CD4-positive, alpha-beta T cell treated with Interleukin-21 for 1 hour (primary cell): Measurements from ENCODE around the gene YRDC.

ENCODE experiments used
- DNase-seq: peaks from one replicate; pipeline ENCODE4 v3.0.0-alpha.2; 2020

YRDC gene

GRCh38 chr1:37807555-37808368 lies at the start of gene YRDC, which contains the start of gene C1orf122:
TSS of gene YRDC (minus strand) at chr1:37808208. CDS start at chr1:37808180, 28 bp downstream.
TSS of gene C1orf122 (plus strand) at chr1:37807790. CDS start at chr1:37808405, 615 bp downstream.
- peak; percentile 93 for DNase-seq

- no peak for DNase-seq
Measured at GRCh38 chr1:37854406-37854805, 46.4 kb upstream of the YRDC start.

GRCh38 chr1:37853157-37853556 lies 45.1 kb upstream of the YRDC start:
- no peak for DNase-seq

GRCh38 chr1:37851782-37852210 lies 43.8 kb upstream of the YRDC start:
- DNase-seq: no peak

GRCh38 chr1:37851262-37851661 lies 43.3 kb upstream of the YRDC start:
- no peak for DNase-seq

- DNase-seq: no peak
Measured at GRCh38 chr1:37850352-37850955, 42.4 kb upstream of the YRDC start.

- no peak for DNase-seq
Measured at GRCh38 chr1:37849480-37849879, 41.5 kb upstream of the YRDC start.

GRCh38 chr1:37846647-37847339 lies 38.8 kb upstream of the YRDC start:
- no peak for DNase-seq

- no peak for DNase-seq
Measured at GRCh38 chr1:37845786-37846185, 37.8 kb upstream of the YRDC start.

GRCh38 chr1:37845049-37845646 lies 37.1 kb upstream of the YRDC start:
- no peak for DNase-seq

- DNase-seq: no peak
Measured at GRCh38 chr1:37844536-37844935, 36.5 kb upstream of the YRDC start.

- DNase-seq: no peak
Measured at GRCh38 chr1:37841652-37842051, 33.6 kb upstream of the YRDC start.

- DNase-seq: no peak
Measured at GRCh38 chr1:37840711-37841110, 32.7 kb upstream of the YRDC start.

GRCh38 chr1:37839676-37840075 lies 31.7 kb upstream of the YRDC start:
- DNase-seq: no peak

GRCh38 chr1:37836788-37837187 lies 28.8 kb upstream of the YRDC start:
- DNase-seq: no peak

GRCh38 chr1:37831809-37832208 lies 23.8 kb upstream of the YRDC start:
- no peak for DNase-seq

- no peak for DNase-seq
Measured at GRCh38 chr1:37831109-37831508, 23.1 kb upstream of the YRDC start.

GRCh38 chr1:37828410-37829074 lies 20.5 kb upstream of the YRDC start:
- DNase-seq: no peak

- no peak for DNase-seq
Measured at GRCh38 chr1:37825506-37825905, 17.5 kb upstream of the YRDC start.

- DNase-seq: no peak
Measured at GRCh38 chr1:37824001-37824400, 16.0 kb upstream of the YRDC start.

GRCh38 chr1:37822906-37823815 lies 15.2 kb upstream of the YRDC start:
- DNase-seq: no peak

- DNase-seq: no peak
Measured at GRCh38 chr1:37821481-37821880, 13.5 kb upstream of the YRDC start.
